Measurements from ENCODE around the gene NIT2. TPM values are rescaled to one million over a fixed set of nuclear protein-coding genes. Genes with fewer than 3 reads are reported as not detected.

The NIT2 gene
- total RNA-seq, result 10 to 100 TPM; 18.4 to 37.6 (median 26.7) TPM

- peak; percentile 93 to 97 for ATAC-seq (ENCODE audit: low FRiP score in 2 of 2)
- Histone ChIP-seq H3K27me3 (no peaks in the 10 kb centered on the region), H3K9me3 (no peaks in the 10 kb centered on the region), H3K4me3 (peak within 1 kb of the TSS; percentile 33 to 90 (median 72)), H3K4me1 (peaks cover 9 to 17% (median 14%) of the 10 kb centered on the region in 4 donors), H3K36me3 (peaks cover 0 to 8% (median 1%) of the 10 kb centered on the region in 4 donors), H3K27ac (peak within 1 kb of the TSS; percentile 81 to 90 (median 84))
- 1 to 2% methylated on average over 17 to 53 of the region's 77 CpGs for WGBS, 2 donors
- TF ChIP-seq POLR2AphosphoS5 (IDR thresholded peaks at IDR 0.05) (peak; percentile 42 to 51), CTCF (IDR thresholded peaks at IDR 0.05) (peak in 1 of 6 experiments; percentile 24), EP300 (IDR thresholded peaks at IDR 0.05) (no peak), POLR2A (IDR thresholded peaks at IDR 0.05) (peak in 3 of 4 donors; percentile 18 to 76 (median 49))
- DNase-seq, result peak; percentile 92 to 96
Observed at GRCh38 chr3:100334488-100335351, at the start of gene NIT2. Gene NIT2, plus strand, starts transcription at chr3:100334757. Its CDS starts 35 bp downstream, at chr3:100334792.

GRCh38 chr3:100288288-100288894 is 46.2 kb upstream of the NIT2 start:
- no peaks in the 10 kb centered on the region for H3K4me1 ChIP-seq
- TF ChIP-seq CTCF (IDR thresholded peaks at IDR 0.05), result no peak
- TF ChIP-seq POLR2A (IDR thresholded peaks at IDR 0.05), result no peak
- TF ChIP-seq POLR2AphosphoS5 (IDR thresholded peaks at IDR 0.05), result no peak
- TF ChIP-seq EP300 (IDR thresholded peaks at IDR 0.05), result no peak
- no peak overlapping the region for H3K4me3 ChIP-seq
- ATAC-seq (ENCODE audit: low FRiP score in 2 of 2) (no peak), DNase-seq (no peak)
- no peaks in the 10 kb centered on the region for H3K9me3 ChIP-seq
- peaks cover 6 to 66% (median 21%) of the 10 kb centered on the region in 4 donors for H3K36me3 ChIP-seq
- no peak overlapping the region for H3K27ac ChIP-seq
- H3K27me3 ChIP-seq, result no peaks in the 10 kb centered on the region

GRCh38 chr3:100289339-100289738 is 45.2 kb upstream of the NIT2 start:
- TF ChIP-seq CTCF (IDR thresholded peaks at IDR 0.05) (no peak), POLR2A (IDR thresholded peaks at IDR 0.05) (no peak), POLR2AphosphoS5 (IDR thresholded peaks at IDR 0.05) (no peak), EP300 (IDR thresholded peaks at IDR 0.05) (no peak)
- no peak for DNase-seq
- Histone ChIP-seq H3K36me3 (peaks cover 6 to 65% (median 20%) of the 10 kb centered on the region in 4 donors), H3K4me1 (no peaks in the 10 kb centered on the region), H3K4me3 (no peak overlapping the region), H3K27me3 (no peaks in the 10 kb centered on the region), H3K9me3 (no peaks in the 10 kb centered on the region), H3K27ac (no peak overlapping the region)
- 44 to 49% methylated on average over 2 of the region's 2 CpGs for WGBS, 2 donors
- ATAC-seq (ENCODE audit: low FRiP score in 2 of 2), result no peak

GRCh38 chr3:100295089-100295488 is 39.5 kb upstream of the NIT2 start:
- Histone ChIP-seq H3K27ac (no peak overlapping the region), H3K36me3 (peaks cover 13 to 95% (median 26%) of the 10 kb centered on the region in 4 donors), H3K4me1 (no peaks in the 10 kb centered on the region), H3K27me3 (no peaks in the 10 kb centered on the region), H3K9me3 (no peaks in the 10 kb centered on the region), H3K4me3 (no peak overlapping the region)
- WGBS, 2 donors, result 90 to 93% methylated on average over 1 of the region's 1 CpG
- no peak for TF ChIP-seq POLR2A (IDR thresholded peaks at IDR 0.05)
- no peak for TF ChIP-seq CTCF (IDR thresholded peaks at IDR 0.05)
- no peak for TF ChIP-seq POLR2AphosphoS5 (IDR thresholded peaks at IDR 0.05)
- no peak for TF ChIP-seq EP300 (IDR thresholded peaks at IDR 0.05)
- ATAC-seq (ENCODE audit: low FRiP score in 2 of 2), result no peak
- no peak for DNase-seq
